Umbilical cord (tissue), 2 donors: Measurements from ENCODE around the gene TMEM243. TPM values are rescaled to one million over a fixed set of nuclear protein-coding genes. Genes with fewer than 3 reads are reported as not detected.
"Not testable (repeated sequence)": the region's sequence is repeated elsewhere in the genome, so short reads cannot be mapped to it uniquely, and the experiment has no call there.

Source experiments
- DNase-seq: peaks from one replicate; pipeline ENCODE4 v3.0.0-alpha.2; 2015; ENCODE audit warnings: low spot score
- total RNA-seq: library from RNA; depleted of rRNA; stranded (reverse); fragments of >200 nt; gene quantifications from one replicate; pipeline ENCODE4 v1.2.3, GENCODE V29; 2014; ENCODE audit warnings: low replicate concordance; ENCODE audit not compliant: insufficient read depth

The TMEM243 gene
- total RNA-seq, 1 donor from 2014 or later, result 25.3 TPM

- no peak for DNase-seq
These were observed 7.0 kb downstream of the TMEM243 start for GRCh38 chr7:87212498-87212897.

GRCh38 chr7:87210506-87210905 is 9.0 kb downstream of the TMEM243 start:
- DNase-seq, result no peak

- DNase-seq, result no peak
These were observed 10.1 kb downstream of the TMEM243 start for GRCh38 chr7:87209295-87209924.

GRCh38 chr7:87206361-87206760 is 13.2 kb downstream of the TMEM243 start:
- DNase-seq, result no peak

- DNase-seq, result not testable (repeated sequence)
These were observed 13.8 kb downstream of the TMEM243 start for GRCh38 chr7:87205701-87206100.

- no peak for DNase-seq
These were observed 14.6 kb downstream of the TMEM243 start for GRCh38 chr7:87204933-87205332.

GRCh38 chr7:87203929-87204328 is 15.6 kb downstream of the TMEM243 start:
- DNase-seq, result not testable (repeated sequence)

GRCh38 chr7:87202705-87203104 is 16.8 kb downstream of the TMEM243 start:
- no peak for DNase-seq

GRCh38 chr7:87202208-87202607 is 17.3 kb downstream of the TMEM243 start:
- no peak for DNase-seq

- no peak for DNase-seq
These were observed 19.7 kb downstream of the TMEM243 start for GRCh38 chr7:87199700-87200450.

GRCh38 chr7:87199241-87199640 is 20.3 kb downstream of the TMEM243 start:
- DNase-seq, result no peak

GRCh38 chr7:87193912-87194311 is 25.6 kb downstream of the TMEM243 start:
- DNase-seq, result no peak

GRCh38 chr7:87192784-87193487 is 26.6 kb downstream of the TMEM243 start:
- DNase-seq, result no peak

- DNase-seq, result no peak
These were observed 28.7 kb downstream of the TMEM243 start for GRCh38 chr7:87190783-87191182.

GRCh38 chr7:87188930-87189329 is 30.6 kb downstream of the TMEM243 start:
- no peak for DNase-seq

- DNase-seq, result no peak
These were observed 32.4 kb downstream of the TMEM243 start for GRCh38 chr7:87187120-87187519.

GRCh38 chr7:87179180-87179579 is 40.4 kb downstream of the TMEM243 start:
- DNase-seq, result no peak

GRCh38 chr7:87178320-87178719 is 41.2 kb downstream of the TMEM243 start:
- no peak for DNase-seq

GRCh38 chr7:87173471-87173870 is 46.1 kb downstream of the TMEM243 start:
- no peak for DNase-seq

GRCh38 chr7:87171282-87171934 is 48.1 kb downstream of the TMEM243 start:
- DNase-seq, result no peak

GRCh38 chr7:87170828-87171227 is 48.7 kb downstream of the TMEM243 start:
- DNase-seq, result no peak

- DNase-seq, result no peak
These were observed 55.1 kb downstream of the TMEM243 start for GRCh38 chr7:87164433-87164832.
